HepG2 (cell line): ENCODE measurements around the gene MRNIP. TPM values are rescaled to one million over a fixed set of nuclear protein-coding genes. Genes with fewer than 3 reads are reported as not detected.

Experiments used
- ATF7-NPFF ChIP-seq: sonication (generic); formaldehyde crosslinking; IDR thresholded peaks from 2 replicates; pipeline ENCODE4 v1.8.1; 2023; ENCODE audit warnings: mild to moderate bottlenecking, low read depth, missing genetic modification reagents, moderate library complexity
- BCL6 ChIP-seq: IDR thresholded peaks from 2 replicates; pipeline ENCODE4 v1.6.1; 2016; ENCODE audit warnings: missing genetic modification reagents, missing compliant biosample characterization
- CHCHD3 ChIP-seq: sonication (generic); formaldehyde crosslinking; IDR thresholded peaks from 2 replicates; pipeline ENCODE4 v1.8.0; 2022; ENCODE audit warnings: mild to moderate bottlenecking, missing genetic modification reagents, moderate library complexity
- ERF ChIP-seq: IDR thresholded peaks from 2 replicates; pipeline ENCODE4 v1.6.1; 2018; ENCODE audit warnings: missing biosample characterization, missing genetic modification reagents
- ESRRA ChIP-seq: sonication (generic); formaldehyde crosslinking; IDR thresholded peaks from 2 replicates; pipeline ENCODE4 v1.5.1; 2020; ENCODE audit warnings: mild to moderate bottlenecking, low read depth, missing genetic modification reagents
- GABPB1 ChIP-seq: IDR thresholded peaks from 2 replicates; pipeline ENCODE4 v1.6.1; 2016; ENCODE audit warnings: mild to moderate bottlenecking, missing genetic modification reagents, moderate library complexity, missing compliant biosample characterization
- NAIF1 ChIP-seq: sonication (generic); formaldehyde crosslinking; IDR thresholded peaks from 2 replicates; pipeline ENCODE4 v1.5.0; 2020; ENCODE audit warnings: mild to moderate bottlenecking, missing genetic modification reagents, borderline replicate concordance
- NFE2L1 ChIP-seq: sonication (generic); formaldehyde crosslinking; IDR thresholded peaks from 2 replicates; pipeline ENCODE4 v1.4.0; 2020; ENCODE audit warnings: missing genetic modification reagents, mild to moderate bottlenecking, borderline replicate concordance
- POLR2G ChIP-seq: fragments of 200-400 bp; formaldehyde crosslinking; IDR thresholded peaks from 2 replicates; pipeline ENCODE4 v1.6.1; 2018; ENCODE audit warnings: mild to moderate bottlenecking, low read depth, low read length, moderate library complexity
- PPARG ChIP-seq: conservative IDR thresholded peaks from 2 replicates; pipeline ENCODE4 v1.6.1; 2016; ENCODE audit warnings: missing biosample characterization, missing genetic modification reagents
- PRDM4 ChIP-seq: sonication (generic); formaldehyde crosslinking; IDR thresholded peaks from 2 replicates; pipeline ENCODE4 v1.9.0; 2021; ENCODE audit warnings: missing genetic modification reagents, borderline replicate concordance
- RAD21 ChIP-seq: fragments of 450-650 bp; formaldehyde crosslinking; IDR thresholded peaks from 2 replicates; pipeline ENCODE4 v1.5.0; 2020; ENCODE audit warnings: mild to moderate bottlenecking
- STAG1 ChIP-seq: sonication (generic); formaldehyde crosslinking; IDR thresholded peaks from 2 replicates; pipeline ENCODE4 v1.4.0; 2020; ENCODE audit warnings: missing genetic modification reagents
- TMF1 ChIP-seq: sonication (generic); formaldehyde crosslinking; IDR thresholded peaks from 2 replicates; pipeline ENCODE4 v1.8.1; 2022; ENCODE audit warnings: low read depth, missing genetic modification reagents
- YEATS4 ChIP-seq: sonication (generic); formaldehyde crosslinking; IDR thresholded peaks from 2 replicates; pipeline ENCODE4 v1.4.0; 2020; ENCODE audit warnings: missing genetic modification reagents, borderline replicate concordance
- ZEB1 ChIP-seq: IDR thresholded peaks from 2 replicates; pipeline ENCODE4 v1.6.1; 2012; ENCODE audit warnings: mild to moderate bottlenecking, low read depth, inconsistent platforms; ENCODE audit not compliant: insufficient replicate concordance
- ZNF350 ChIP-seq: sonication (generic); formaldehyde crosslinking; IDR thresholded peaks from 2 replicates; pipeline ENCODE4 v1.4.0; 2020; ENCODE audit warnings: mild to moderate bottlenecking, low read depth, missing genetic modification reagents, borderline replicate concordance
- ZNF737 ChIP-seq: sonication (generic); formaldehyde crosslinking; IDR thresholded peaks from 2 replicates; pipeline ENCODE4 v1.5.0; 2020; ENCODE audit warnings: missing genetic modification reagents, mild to moderate bottlenecking, borderline replicate concordance
- ZNF768 ChIP-seq: sonication (generic); formaldehyde crosslinking; IDR thresholded peaks from 2 replicates; pipeline ENCODE4 v1.4.0; 2020; ENCODE audit warnings: missing genetic modification reagents
- polyA plus RNA-seq, 8 experiments: library from polyadenylated mRNA; depleted of rRNA in 3 of 8; stranded (reverse) in 7 of 8; unstranded in 1 of 8; fragments of >200 nt; fragmentation: Illumina TruSeq in 4 of 8; extraction: Trizol in 4 of 8; gene quantifications; 2 replicates each; pipeline versions ENCODE4 v1.2.1 to v1.2.3, GENCODE V29; 2011 to 2016; ENCODE audit warnings: low read depth in 4 of 8, missing spikeins in 1 of 8, mixed read lengths in 1 of 8; ENCODE audit not compliant: insufficient read depth in 1 of 8
- total RNA-seq, 5 experiments: library from RNA; depleted of rRNA; stranded (reverse); fragments of >200 nt; fragmentation: Illumina TruSeq; extraction: Trizol; gene quantifications; 2 replicates each; pipeline ENCODE4 v1.2.3, GENCODE V29; 2016; ENCODE audit warnings: low read depth in 1 of 5
- TF ChIP-seq, protein P1 (sequence below): sonication (generic); formaldehyde crosslinking; IDR thresholded peaks from 2 replicates; pipeline ENCODE4 v1.4.0; 2020; ENCODE audit warnings: mild to moderate bottlenecking, missing genetic modification reagents
- TF ChIP-seq, protein P2 (sequence below): fragments of 450-650 bp; IDR thresholded peaks from 2 replicates; pipeline ENCODE4 v1.6.1; 2017
- TF ChIP-seq, protein P3 (sequence below): sonication (generic); formaldehyde crosslinking; IDR thresholded peaks from 2 replicates; pipeline ENCODE4 v1.4.0; 2020; ENCODE audit warnings: missing genetic modification reagents, low read depth, mild to moderate bottlenecking, borderline replicate concordance

The MRNIP gene
- total and polyA plus RNA-seq, 2 of the 13 experiments (the other 11 are each of a cell fraction or from before 2014, with no cell fraction given), result 15.5 to 34.1 TPM

DNA sequence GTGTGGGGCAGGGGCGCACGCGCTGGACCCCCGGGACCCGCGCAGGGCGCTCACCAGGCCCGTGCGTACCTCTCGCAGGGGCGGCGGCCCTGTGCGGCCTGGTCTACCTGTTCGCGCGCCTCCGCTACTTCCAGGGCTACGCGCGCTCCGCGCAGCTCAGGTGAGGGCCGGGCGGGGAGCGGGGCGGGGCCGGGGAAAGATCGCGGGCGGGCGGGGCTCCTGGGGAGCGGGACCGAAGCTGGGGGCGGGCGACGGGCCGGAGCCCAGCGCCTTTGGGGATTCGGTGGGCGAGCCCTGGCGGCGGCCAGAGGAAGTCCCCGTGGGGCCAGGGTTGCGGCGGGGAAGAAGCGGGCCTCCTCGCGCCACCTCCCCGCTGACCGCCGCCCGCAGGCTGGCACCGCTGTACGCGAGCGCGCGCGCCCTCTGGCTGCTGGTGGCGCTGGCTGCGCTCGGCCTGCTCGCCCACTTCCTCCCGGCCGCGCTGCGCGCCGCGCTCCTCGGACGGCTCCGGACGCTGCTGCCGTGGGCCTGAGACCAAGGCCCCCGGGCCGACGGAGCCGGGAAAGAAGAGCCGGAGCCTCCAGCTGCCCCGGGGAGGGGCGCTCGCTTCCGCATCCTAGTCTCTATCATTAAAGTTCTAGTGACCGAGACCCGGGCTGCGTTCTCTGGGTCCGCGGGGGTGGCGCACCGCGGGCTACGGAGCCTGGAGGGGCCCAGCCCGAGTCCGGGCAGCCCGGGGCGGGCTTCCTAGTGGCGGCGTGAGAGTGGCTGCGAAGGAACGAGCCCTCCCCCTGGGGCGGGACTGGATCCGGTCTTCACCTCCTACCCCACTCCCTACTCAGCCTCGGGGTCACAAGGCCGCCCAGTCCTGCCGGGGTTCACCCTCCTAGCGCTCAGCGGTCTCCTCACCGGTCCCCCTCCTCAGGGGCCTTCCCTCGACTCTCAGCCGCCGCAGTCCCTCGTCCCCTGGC is 62.5 kb downstream of the MRNIP start (continued):
- TF ChIP-seq NFE2L1 (CRISPR knock-in tag), result 0 out of 2 replicates have a peak, but pooled peaks have one; percentile 22
- TF ChIP-seq RAD21 (CRISPR knock-in tag), result peak; percentile 94
- TF ChIP-seq STAG1 (CRISPR knock-in tag), result peak; percentile 70
- 0 out of 2 replicates have a peak, but pooled peaks have one; percentile 28 for TF ChIP-seq ZNF768 (CRISPR knock-in tag)
- TF ChIP-seq ESRRA (CRISPR knock-in tag), result 0 out of 2 replicates have a peak, but pooled peaks have one; percentile 50
- peak; percentile 61; the same call in 1 of the 2 replicates for TF ChIP-seq YEATS4 (CRISPR knock-in tag)
- TF ChIP-seq POLR2G, result peak; percentile 79
- peak; percentile 80 for TF ChIP-seq ZEB1
- 0 out of 2 replicates have a peak, but pooled peaks have one; percentile 42 for TF ChIP-seq ERF
- 0 out of 2 replicates have a peak, but pooled peaks have one; percentile 21 for TF ChIP-seq PPARG (CRISPR knock-in tag)
- TF ChIP-seq ATF7-NPFF (CRISPR knock-in tag), result peak; percentile 81; the same call in 1 of the 2 replicates
- peak; percentile 75; the same call in 1 of the 2 replicates for TF ChIP-seq ZNF350 (CRISPR knock-in tag)
- TF ChIP-seq, protein P1, sequence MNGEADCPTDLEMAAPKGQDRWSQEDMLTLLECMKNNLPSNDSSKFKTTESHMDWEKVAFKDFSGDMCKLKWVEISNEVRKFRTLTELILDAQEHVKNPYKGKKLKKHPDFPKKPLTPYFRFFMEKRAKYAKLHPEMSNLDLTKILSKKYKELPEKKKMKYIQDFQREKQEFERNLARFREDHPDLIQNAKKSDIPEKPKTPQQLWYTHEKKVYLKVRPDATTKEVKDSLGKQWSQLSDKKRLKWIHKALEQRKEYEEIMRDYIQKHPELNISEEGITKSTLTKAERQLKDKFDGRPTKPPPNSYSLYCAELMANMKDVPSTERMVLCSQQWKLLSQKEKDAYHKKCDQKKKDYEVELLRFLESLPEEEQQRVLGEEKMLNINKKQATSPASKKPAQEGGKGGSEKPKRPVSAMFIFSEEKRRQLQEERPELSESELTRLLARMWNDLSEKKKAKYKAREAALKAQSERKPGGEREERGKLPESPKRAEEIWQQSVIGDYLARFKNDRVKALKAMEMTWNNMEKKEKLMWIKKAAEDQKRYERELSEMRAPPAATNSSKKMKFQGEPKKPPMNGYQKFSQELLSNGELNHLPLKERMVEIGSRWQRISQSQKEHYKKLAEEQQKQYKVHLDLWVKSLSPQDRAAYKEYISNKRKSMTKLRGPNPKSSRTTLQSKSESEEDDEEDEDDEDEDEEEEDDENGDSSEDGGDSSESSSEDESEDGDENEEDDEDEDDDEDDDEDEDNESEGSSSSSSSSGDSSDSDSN, result peak; percentile 96
- TF ChIP-seq GABPB1 (CRISPR knock-in tag), result peak; percentile 79
- TF ChIP-seq PRDM4 (CRISPR knock-in tag), result no peak
- TF ChIP-seq, protein P2, sequence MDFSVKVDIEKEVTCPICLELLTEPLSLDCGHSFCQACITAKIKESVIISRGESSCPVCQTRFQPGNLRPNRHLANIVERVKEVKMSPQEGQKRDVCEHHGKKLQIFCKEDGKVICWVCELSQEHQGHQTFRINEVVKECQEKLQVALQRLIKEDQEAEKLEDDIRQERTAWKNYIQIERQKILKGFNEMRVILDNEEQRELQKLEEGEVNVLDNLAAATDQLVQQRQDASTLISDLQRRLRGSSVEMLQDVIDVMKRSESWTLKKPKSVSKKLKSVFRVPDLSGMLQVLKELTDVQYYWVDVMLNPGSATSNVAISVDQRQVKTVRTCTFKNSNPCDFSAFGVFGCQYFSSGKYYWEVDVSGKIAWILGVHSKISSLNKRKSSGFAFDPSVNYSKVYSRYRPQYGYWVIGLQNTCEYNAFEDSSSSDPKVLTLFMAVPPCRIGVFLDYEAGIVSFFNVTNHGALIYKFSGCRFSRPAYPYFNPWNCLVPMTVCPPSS, result no peak
- TF ChIP-seq CHCHD3 (CRISPR knock-in tag), result no peak
- TF ChIP-seq NAIF1 (CRISPR knock-in tag), result no peak
- TF ChIP-seq, protein P3, sequence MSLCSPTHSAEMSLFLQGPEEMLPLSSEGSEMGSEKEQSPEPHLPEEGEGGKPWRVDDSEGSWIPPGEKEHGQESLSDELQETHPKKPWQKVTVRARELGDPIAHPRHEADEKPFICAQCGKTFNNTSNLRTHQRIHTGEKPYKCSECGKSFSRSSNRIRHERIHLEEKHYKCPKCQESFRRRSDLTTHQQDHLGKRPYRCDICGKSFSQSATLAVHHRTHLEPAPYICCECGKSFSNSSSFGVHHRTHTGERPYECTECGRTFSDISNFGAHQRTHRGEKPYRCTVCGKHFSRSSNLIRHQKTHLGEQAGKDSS, result 0 out of 2 replicates have a peak, but pooled peaks have one; percentile 25
- TF ChIP-seq BCL6, result no peak
- TF ChIP-seq ZNF737 (CRISPR knock-in tag), result no peak
- 0 out of 2 replicates have a peak, but pooled peaks have one; percentile 24 for TF ChIP-seq TMF1
